Neural cell (in vitro differentiated cells): Measurements from ENCODE around the gene JDP2. TPM values are rescaled to one million over a fixed set of nuclear protein-coding genes. Genes with fewer than 3 reads are reported as not detected.

ENCODE experiments used
- H2AFZ ChIP-seq: fragments of 200-600, 300-800 bp; sonication (generic), shearing (Covaris generic); 2 replicates; pipeline ENCODE4 v1.6.0; 2014; ENCODE audit warnings: low read depth, mild to moderate bottlenecking, antibody characterized with exemption, low read length, moderate library complexity
- H3F3A ChIP-seq: fragments of 200-600 bp; shearing (Covaris generic); 2 replicates; pipeline ENCODE4 v1.6.1; 2016; ENCODE audit warnings: mild to moderate bottlenecking, moderate library complexity, mixed read lengths, antibody characterized with exemption, low read length; ENCODE audit not compliant: insufficient read depth, poor library complexity, severe bottlenecking
- H3K27ac ChIP-seq: fragments of 200-600, 300-800 bp; sonication (generic), shearing (Covaris generic); 2 replicates; pipeline ENCODE4 v1.5.1; 2014; ENCODE audit warnings: mild to moderate bottlenecking, low read length, moderate library complexity
- H3K27me3 ChIP-seq: fragments of 300-800, 200-600 bp; sonication (generic), shearing (Covaris generic); 2 replicates; pipeline ENCODE4 v1.6.0; 2014; ENCODE audit warnings: mild to moderate bottlenecking, low read depth, low read length, moderate library complexity; ENCODE audit not compliant: insufficient read depth
- H3K36me3 ChIP-seq: fragments of 300-800, 200-600 bp; sonication (generic), shearing (Covaris generic); 2 replicates; pipeline ENCODE4 v1.5.1; 2014; ENCODE audit warnings: mild to moderate bottlenecking, antibody characterized with exemption, low read length, moderate library complexity; ENCODE audit not compliant: insufficient read depth
- H3K4me2 ChIP-seq: fragments of 300-800, 200-600 bp; sonication (generic), shearing (Covaris generic); 2 replicates; pipeline ENCODE4 v1.6.0; 2014; ENCODE audit warnings: mild to moderate bottlenecking, low read length
- H3K4me3 ChIP-seq: fragments of 300-800, 200-600 bp; sonication (generic), shearing (Covaris generic); 2 replicates; pipeline ENCODE4 v1.5.1; 2014; ENCODE audit warnings: mild to moderate bottlenecking, low read length, moderate library complexity
- H3K79me2 ChIP-seq: fragments of 200-600 bp; shearing (Covaris generic); replicated peaks from 2 replicates; pipeline ENCODE4 v1.6.0; 2014; ENCODE audit warnings: mild to moderate bottlenecking, low read length, moderate library complexity; ENCODE audit not compliant: insufficient read depth
- H3K9ac ChIP-seq: fragments of 300-800, 200-600 bp; sonication (generic), shearing (Covaris generic); 2 replicates; pipeline ENCODE4 v1.6.1; 2016; ENCODE audit warnings: mild to moderate bottlenecking, low read length, mixed read lengths
- H3K9me2 ChIP-seq: fragments of 200-600 bp; shearing (Covaris generic); 2 replicates; pipeline ENCODE4 v1.6.1; 2016; ENCODE audit warnings: mild to moderate bottlenecking, low read length, mixed read lengths; ENCODE audit not compliant: insufficient read depth
- H3K9me3 ChIP-seq: fragments of 200-600, 300-800 bp; sonication (generic), shearing (Covaris generic); 2 replicates; pipeline ENCODE4 v1.6.1; 2016; ENCODE audit warnings: mild to moderate bottlenecking, mixed run types, low read length, moderate library complexity, mixed read lengths
- H4K20me1 ChIP-seq: fragments of 200-600 bp; shearing (Covaris generic); 2 replicates; pipeline ENCODE4 v1.6.1; 2016; ENCODE audit warnings: mild to moderate bottlenecking, mixed run types; ENCODE audit not compliant: insufficient read depth
- EP300 ChIP-seq: fragments of 450-650 bp; conservative IDR thresholded peaks from 2 replicates; pipeline ENCODE4 v1.6.1; 2014; ENCODE audit warnings: antibody characterized with exemption, mild to moderate bottlenecking, moderate library complexity; ENCODE audit not compliant: poor library complexity, severe bottlenecking
- EZH2 ChIP-seq: fragments of 200-600, 300-800 bp; shearing (Covaris generic), sonication (generic); IDR thresholded peaks from 2 replicates; pipeline ENCODE4 v1.6.1; 2014; ENCODE audit warnings: antibody characterized with exemption, low read length, borderline replicate concordance, mild to moderate bottlenecking; ENCODE audit not compliant: insufficient read depth, poor library complexity, severe bottlenecking
- MXI1 ChIP-seq: fragments of 450-650 bp; conservative IDR thresholded peaks from 2 replicates; pipeline ENCODE4 v1.6.1; 2014; ENCODE audit warnings: antibody characterized with exemption, mild to moderate bottlenecking; ENCODE audit not compliant: poor library complexity, severe bottlenecking
- POLR2AphosphoS5 ChIP-seq: IDR thresholded peaks from 2 replicates; pipeline ENCODE4 v1.6.1; 2012
- RAD21 ChIP-seq: fragments of 450-650 bp; conservative IDR thresholded peaks from 2 replicates; pipeline ENCODE4 v1.6.1; 2014; ENCODE audit warnings: antibody characterized with exemption, mild to moderate bottlenecking, moderate library complexity
- REST ChIP-seq: IDR thresholded peaks from 2 replicates; pipeline ENCODE4 v1.6.1; 2012; ENCODE audit warnings: borderline replicate concordance
- SMC3 ChIP-seq: fragments of 450-650 bp; conservative IDR thresholded peaks from 2 replicates; pipeline ENCODE4 v1.6.1; 2014; ENCODE audit warnings: antibody characterized with exemption, mild to moderate bottlenecking, moderate library complexity; ENCODE audit not compliant: poor library complexity
- TAF1 ChIP-seq: IDR thresholded peaks from 2 replicates; pipeline ENCODE4 v1.6.1; 2012; ENCODE audit warnings: low read depth
- polyA plus RNA-seq: library from polyadenylated mRNA; depleted of rRNA; stranded (reverse); fragments of >200 nt; gene quantifications from 2 replicates; pipeline ENCODE4 v1.2.3, GENCODE V29; 2014

Gene JDP2
- polyA plus RNA-seq, 1 donor from 2014 or later, result 20.3 TPM

- Histone ChIP-seq H3K9me2 (no peaks in the 10 kb centered on the region), H3K4me2 (no peak overlapping the region), H3K4me3 (no peak overlapping the region), H3K27ac (no peak overlapping the region), H3K9ac (no peak overlapping the region), H3F3A (no peaks in the 10 kb centered on the region), H3K79me2 (no peaks in the 10 kb centered on the region), H3K27me3 (no peaks in the 10 kb centered on the region), H2AFZ (no peak overlapping the region), H4K20me1 (no peaks in the 10 kb centered on the region), H3K9me3 (no peaks in the 10 kb centered on the region), H3K36me3 (no peaks in the 10 kb centered on the region)
- no peak for TF ChIP-seq EZH2
- no peak for TF ChIP-seq REST
- TF ChIP-seq POLR2AphosphoS5, result no peak
- TF ChIP-seq SMC3, result no peak
- TF ChIP-seq TAF1, result no peak
- no peak for TF ChIP-seq RAD21
- TF ChIP-seq MXI1, result no peak
Observed at GRCh38 chr14:75489480-75489837, 61.6 kb downstream of the JDP2 start.

GRCh38 chr14:75491376-75491978 lies 63.7 kb downstream of the JDP2 start:
- Histone ChIP-seq H3K27ac (no peak overlapping the region), H3K27me3 (no peaks in the 10 kb centered on the region), H3K4me3 (no peak overlapping the region), H3K79me2 (no peaks in the 10 kb centered on the region), H3K36me3 (no peaks in the 10 kb centered on the region), H4K20me1 (no peaks in the 10 kb centered on the region), H3K9ac (no peak overlapping the region), H3K9me2 (no peaks in the 10 kb centered on the region), H3K9me3 (no peaks in the 10 kb centered on the region), H3F3A (no peaks in the 10 kb centered on the region), H2AFZ (no peak overlapping the region), H3K4me2 (no peak overlapping the region)
- TF ChIP-seq REST (no peak), POLR2AphosphoS5 (no peak), RAD21 (no peak), EZH2 (no peak), SMC3 (no peak), EP300 (no peak)
